Measurements from ENCODE around the gene VAMP1.

DNA sequence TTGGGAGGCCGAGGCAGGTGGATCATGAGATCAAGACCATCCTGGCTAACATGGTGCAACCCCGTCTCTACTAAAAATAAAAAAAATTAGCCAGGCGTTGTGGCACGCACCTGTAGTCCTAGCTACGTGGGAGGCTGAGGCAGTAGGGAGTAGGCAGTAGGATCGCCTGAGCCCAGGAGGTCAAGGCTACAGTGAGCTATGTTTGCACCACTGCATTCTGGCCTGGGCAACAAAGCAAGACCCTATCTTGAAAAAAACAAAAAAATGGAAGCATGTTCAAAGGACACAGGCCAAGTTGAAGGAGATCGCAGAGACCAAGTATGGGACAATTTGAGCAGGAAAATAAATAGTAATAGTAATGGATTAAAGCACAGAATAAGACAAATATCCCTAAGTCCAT lies 37.6 kb upstream of the VAMP1 start:
- TF ChIP-seq, protein P1, sequence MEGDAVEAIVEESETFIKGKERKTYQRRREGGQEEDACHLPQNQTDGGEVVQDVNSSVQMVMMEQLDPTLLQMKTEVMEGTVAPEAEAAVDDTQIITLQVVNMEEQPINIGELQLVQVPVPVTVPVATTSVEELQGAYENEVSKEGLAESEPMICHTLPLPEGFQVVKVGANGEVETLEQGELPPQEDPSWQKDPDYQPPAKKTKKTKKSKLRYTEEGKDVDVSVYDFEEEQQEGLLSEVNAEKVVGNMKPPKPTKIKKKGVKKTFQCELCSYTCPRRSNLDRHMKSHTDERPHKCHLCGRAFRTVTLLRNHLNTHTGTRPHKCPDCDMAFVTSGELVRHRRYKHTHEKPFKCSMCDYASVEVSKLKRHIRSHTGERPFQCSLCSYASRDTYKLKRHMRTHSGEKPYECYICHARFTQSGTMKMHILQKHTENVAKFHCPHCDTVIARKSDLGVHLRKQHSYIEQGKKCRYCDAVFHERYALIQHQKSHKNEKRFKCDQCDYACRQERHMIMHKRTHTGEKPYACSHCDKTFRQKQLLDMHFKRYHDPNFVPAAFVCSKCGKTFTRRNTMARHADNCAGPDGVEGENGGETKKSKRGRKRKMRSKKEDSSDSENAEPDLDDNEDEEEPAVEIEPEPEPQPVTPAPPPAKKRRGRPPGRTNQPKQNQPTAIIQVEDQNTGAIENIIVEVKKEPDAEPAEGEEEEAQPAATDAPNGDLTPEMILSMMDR (IDR thresholded peaks at IDR 0.05) = no peak
- TF ChIP-seq POLR2A (IDR thresholded peaks at IDR 0.05) = no peak

Data from body of pancreas (tissue), 4 donors.